GM23248 (cell line): ENCODE data around the gene C1orf53. TPM values are rescaled to one million over a fixed set of nuclear protein-coding genes. Genes with fewer than 3 reads are reported as not detected.
"Not testable (repeated sequence)": the region's sequence is repeated elsewhere in the genome, so short reads cannot be mapped to it uniquely, and the experiment has no call there.

ENCODE experiments used
- DNase-seq: peaks from one replicate; pipeline ENCODE4 v3.0.0-alpha.2; 2015
- H2AFZ ChIP-seq: fragments of 200-600 bp; sonication (generic); 2 replicates; pipeline ENCODE4 v1.6.1; 2016; ENCODE audit warnings: antibody characterized with exemption
- H3F3A ChIP-seq: fragments of 200-600 bp; sonication (generic); 2 replicates; pipeline ENCODE4 v1.6.1; 2016; ENCODE audit warnings: mild to moderate bottlenecking, antibody characterized with exemption, mixed run types; ENCODE audit not compliant: insufficient read depth
- H3K27ac ChIP-seq: fragments of 200-600 bp; sonication (generic); 2 replicates; pipeline ENCODE4 v1.5.1; 2016; ENCODE audit warnings: mild to moderate bottlenecking
- H3K27me3 ChIP-seq: fragments of 200-600 bp; sonication (generic); replicated peaks from 2 replicates; pipeline ENCODE4 v1.6.1; 2016; ENCODE audit warnings: mild to moderate bottlenecking; ENCODE audit not compliant: insufficient read depth
- H3K36me3 ChIP-seq: fragments of 200-600 bp; sonication (generic); 2 replicates; pipeline ENCODE4 v1.6.1; 2016; ENCODE audit warnings: low read depth, mild to moderate bottlenecking
- H3K4me1 ChIP-seq: fragments of 200-600 bp; sonication (generic); 2 replicates; pipeline ENCODE4 v1.6.1; 2016; ENCODE audit warnings: mild to moderate bottlenecking; ENCODE audit not compliant: insufficient read depth
- H3K4me2 ChIP-seq: fragments of 200-600 bp; sonication (generic); one replicate; pipeline ENCODE4 v1.6.1; 2016; ENCODE audit warnings: mild to moderate bottlenecking; ENCODE audit not compliant: unreplicated experiment
- H3K4me3 ChIP-seq: fragments of 200-600 bp; sonication (generic); 2 replicates; pipeline ENCODE4 v1.5.1; 2016; ENCODE audit warnings: mild to moderate bottlenecking
- H3K79me2 ChIP-seq: fragments of 200-600 bp; sonication (generic); 2 replicates; pipeline ENCODE4 v1.6.1; 2016; ENCODE audit warnings: mild to moderate bottlenecking; ENCODE audit not compliant: insufficient read depth
- H3K9ac ChIP-seq: fragments of 200-600 bp; sonication (generic); 2 replicates; pipeline ENCODE4 v1.6.1; 2016; ENCODE audit warnings: mild to moderate bottlenecking
- H3K9me2 ChIP-seq: fragments of 200-600 bp; sonication (generic); 2 replicates; pipeline ENCODE4 v1.6.1; 2016; ENCODE audit warnings: mixed run types, mild to moderate bottlenecking, moderate library complexity; ENCODE audit not compliant: insufficient read depth
- H3K9me3 ChIP-seq: fragments of 200-600 bp; sonication (generic); one replicate; pipeline ENCODE4 v1.6.1; 2017; ENCODE audit warnings: low read depth
- H4K20me1 ChIP-seq: fragments of 200-600 bp; sonication (generic); 2 replicates; pipeline ENCODE4 v1.6.0; 2016; ENCODE audit not compliant: insufficient read depth
- EZH2 ChIP-seq: fragments of 200-600 bp; sonication (generic); IDR thresholded peaks from 2 replicates; pipeline ENCODE4 v1.6.1; 2018; ENCODE audit warnings: antibody characterized with exemption, mild to moderate bottlenecking; ENCODE audit not compliant: insufficient read depth, poor library complexity, severe bottlenecking
- EZH2phosphoT487 ChIP-seq: fragments of 200-600 bp; sonication (generic); IDR thresholded peaks from 2 replicates; pipeline ENCODE4 v1.6.1; 2018; ENCODE audit warnings: antibody characterized with exemption, moderate library complexity, mild to moderate bottlenecking, low read depth; ENCODE audit not compliant: insufficient read depth
- WGBS, 2 experiments: methylation state at CpG; one replicate each; pipeline ENCODE4 v1.1.6; 2015 to 2017; ENCODE audit warnings: low lambda C conversion rate in 2 of 2, low coverage in 1 of 2; ENCODE audit errors: missing lambda C conversion rate in 2 of 2; 5-methylcytosine and 5-hydroxymethylcytosine counted together
- in situ Hi-C: fragments of 300-500 bp; cut with MboI; formaldehyde crosslinking; loops from 2 replicates; pipeline ENCODE4 v1.15.0; 2020
- polyA plus RNA-seq: library from polyadenylated mRNA; unstranded; fragments of >200 nt; fragmentation: Nextera tagmentation; extraction: Ambion mirVana; gene quantifications from 2 replicates; pipeline ENCODE4 v1.2.1, GENCODE V29; 2016
- total RNA-seq: library from RNA; depleted of rRNA; stranded (reverse); fragments of >200 nt; shearing (Covaris generic); gene quantifications from 2 replicates; pipeline ENCODE4 v1.2.3, GENCODE V29; 2014

The C1orf53 gene
- total and polyA plus RNA-seq, 2 experiments from 2014 or later, result 17.3 to 41.9 TPM

GRCh38 chr1:197869490-197870077 is 32.8 kb upstream of the C1orf53 start:
- H3K79me2 ChIP-seq, result no peaks in the 10 kb centered on the region
- H3K36me3 ChIP-seq, result no peaks in the 10 kb centered on the region
- TF ChIP-seq EZH2, result no peak
- no peak for TF ChIP-seq EZH2phosphoT487
- no peaks in the 10 kb centered on the region for H3K4me1 ChIP-seq
- H2AFZ ChIP-seq, result 0 out of 2 replicates have a peak overlapping the region, but pooled peaks have one; percentile 36
- no peaks in the 10 kb centered on the region for H3F3A ChIP-seq
- in situ Hi-C loops, result loop anchor here (10.0 kb wide), 1 partner anchor 255 kb away; no protein-coding TSS in a partner anchor
- H3K4me3 ChIP-seq, result no peak overlapping the region
- H3K9ac ChIP-seq, result no peak overlapping the region
- 70 to 88% methylated on average over 2 of the region's 2 CpGs for WGBS, 2 experiments
- no peaks in the 10 kb centered on the region for H4K20me1 ChIP-seq
- no peak for DNase-seq
- H3K9me2 ChIP-seq, result no peaks in the 10 kb centered on the region
- no peak overlapping the region for H3K27ac ChIP-seq
- H3K27me3 ChIP-seq, result no peaks in the 10 kb centered on the region
- H3K4me2 ChIP-seq, result no peak overlapping the region
- H3K9me3 ChIP-seq, result no peaks in the 10 kb centered on the region

GRCh38 chr1:197876894-197877293 is 25.5 kb upstream of the C1orf53 start:
- H3K4me1 ChIP-seq, result no peaks in the 10 kb centered on the region
- H3F3A ChIP-seq, result no peaks in the 10 kb centered on the region
- H3K9me3 ChIP-seq, result peaks cover 3% of the 10 kb centered on the region
- no peak overlapping the region for H3K27ac ChIP-seq
- in situ Hi-C loops, result no loop called here
- H3K9ac ChIP-seq, result no peak overlapping the region
- H3K4me2 ChIP-seq, result no peak overlapping the region
- no peaks in the 10 kb centered on the region for H3K27me3 ChIP-seq
- TF ChIP-seq EZH2, result no peak
- TF ChIP-seq EZH2phosphoT487, result no peak
- no peak overlapping the region for H3K4me3 ChIP-seq
- H3K9me2 ChIP-seq, result no peaks in the 10 kb centered on the region
- H4K20me1 ChIP-seq, result no peaks in the 10 kb centered on the region
- H3K36me3 ChIP-seq, result no peaks in the 10 kb centered on the region
- no peaks in the 10 kb centered on the region for H3K79me2 ChIP-seq
- no peak overlapping the region for H2AFZ ChIP-seq
- peak; percentile 12 for DNase-seq

- H3F3A ChIP-seq, H3K9ac ChIP-seq, H3K4me1 ChIP-seq, H4K20me1 ChIP-seq, in situ Hi-C loops, H3K36me3 ChIP-seq, H3K27ac ChIP-seq, H3K79me2 ChIP-seq, H3K27me3 ChIP-seq, H3K9me2 ChIP-seq, H3K4me3 ChIP-seq, DNase-seq, H3K4me2 ChIP-seq, H2AFZ ChIP-seq, H3K9me3 ChIP-seq: not testable (repeated sequence)
- 57 to 59% methylated on average over 4 of the region's 4 CpGs for WGBS, 2 experiments
Observed at GRCh38 chr1:197880385-197880784, 22.0 kb upstream of the C1orf53 start.

GRCh38 chr1:197882241-197882640 is 20.2 kb upstream of the C1orf53 start:
- DNase-seq, H3K4me3 ChIP-seq, H3K9me2 ChIP-seq, H3K79me2 ChIP-seq, H3K36me3 ChIP-seq, H3K27ac ChIP-seq, H2AFZ ChIP-seq, H3K27me3 ChIP-seq, H3F3A ChIP-seq, H3K9me3 ChIP-seq, H3K9ac ChIP-seq, H3K4me1 ChIP-seq, H4K20me1 ChIP-seq, H3K4me2 ChIP-seq, in situ Hi-C loops: not testable (repeated sequence)
- WGBS, 2 experiments, result 66% methylated on average over 2 of the region's 2 CpGs

GRCh38 chr1:197884173-197884572 is 18.3 kb upstream of the C1orf53 start:
- no peaks in the 10 kb centered on the region for H3K36me3 ChIP-seq
- H3K9me2 ChIP-seq, result no peaks in the 10 kb centered on the region
- H3K27me3 ChIP-seq, result no peaks in the 10 kb centered on the region
- no peaks in the 10 kb centered on the region for H3K9me3 ChIP-seq
- H3K27ac ChIP-seq, result no peak overlapping the region
- H3F3A ChIP-seq, result no peaks in the 10 kb centered on the region
- no peaks in the 10 kb centered on the region for H4K20me1 ChIP-seq
- no peak for DNase-seq
- H3K4me2 ChIP-seq, result no peak overlapping the region
- 74 to 77% methylated on average over 7 of the region's 7 CpGs for WGBS, 2 experiments
- no peak overlapping the region for H2AFZ ChIP-seq
- no peaks in the 10 kb centered on the region for H3K4me1 ChIP-seq
- H3K9ac ChIP-seq, result no peak overlapping the region
- H3K4me3 ChIP-seq, result no peak overlapping the region
- H3K79me2 ChIP-seq, result no peaks in the 10 kb centered on the region
- TF ChIP-seq EZH2, result no peak
- TF ChIP-seq EZH2phosphoT487, result no peak
- in situ Hi-C loops, result no loop called here
